HEK293 (cell line): ENCODE data around the gene KRT76.

Experiments used
- CTCF ChIA-PET: fragments of 350-600 bp; formaldehyde crosslinking; extraction: SDS; loops from one replicate; lab custom pipeline; 2021; ENCODE audit warnings: antibody characterized with exemption; lab: Yijun Ruan, JAX
- POLR2A ChIA-PET: fragments of 300-600 bp; formaldehyde crosslinking; extraction: SDS; loops from one replicate; lab custom pipeline; 2020; ENCODE audit warnings: antibody characterized with exemption, inconsistent platforms; lab: Yijun Ruan, JAX
- H3K27ac ChIP-seq: fragments of 200-500 bp; sonication (Bioruptor generic); 2 replicates; pipeline ENCODE4 v1.5.1; 2014; ENCODE audit warnings: low read depth, low read length, control low read depth, inconsistent platforms; ENCODE audit errors: extremely low read depth
- H3K36me3 ChIP-seq, 2 experiments: fragments of 200-500 bp in 1 of 2; sonication (Bioruptor generic) in 1 of 2; 1 replicate in 1 of 2; 2 replicates in 1 of 2; pipeline ENCODE4 v1.5.1; 2014 to 2017; ENCODE audit warnings: inconsistent platforms in 2 of 2, low read length in 2 of 2; ENCODE audit not compliant: control insufficient read depth in 2 of 2, insufficient read depth in 1 of 2
- H3K4me1 ChIP-seq: fragments of 200-500 bp; sonication (Bioruptor generic); 2 replicates; pipeline ENCODE4 v1.5.1; 2014; ENCODE audit warnings: mild to moderate bottlenecking, low read length, inconsistent platforms; ENCODE audit not compliant: control insufficient read depth, insufficient read depth
- H3K4me3 ChIP-seq: 2 replicates; pipeline ENCODE4 v1.5.1; 2011; ENCODE audit warnings: low read depth, mild to moderate bottlenecking, control low read depth, low read length, moderate library complexity
- H3K9me3 ChIP-seq: fragments of 200-500 bp; sonication (Bioruptor generic); 2 replicates; pipeline ENCODE4 v1.5.1; 2014; ENCODE audit warnings: low read depth, low read length, inconsistent platforms; ENCODE audit not compliant: control insufficient read depth, insufficient read depth
- GLI4 ChIP-seq: fragments of 450-650 bp; formaldehyde crosslinking; IDR thresholded peaks from 2 replicates; pipeline ENCODE4 v1.5.1; 2016; ENCODE audit warnings: missing biosample characterization, missing genetic modification characterization
- HOXD13 ChIP-seq: sonication (generic); formaldehyde crosslinking; IDR thresholded peaks from 2 replicates; pipeline ENCODE4 v1.8.0; 2022; ENCODE audit warnings: missing genetic modification reagents, borderline replicate concordance
- MZF1 ChIP-seq: fragments of 450-650 bp; formaldehyde crosslinking; IDR thresholded peaks from 2 replicates; pipeline ENCODE4 v1.5.1; 2017; ENCODE audit warnings: missing biosample characterization, missing genetic modification characterization, borderline replicate concordance
- ZBTB17 ChIP-seq: fragments of 450-650 bp; formaldehyde crosslinking; IDR thresholded peaks from 2 replicates; pipeline ENCODE4 v1.5.1; 2016; ENCODE audit warnings: missing biosample characterization, missing genetic modification characterization
- ZNF16 ChIP-seq: fragments of 450-650 bp; formaldehyde crosslinking; IDR thresholded peaks from 2 replicates; pipeline ENCODE4 v1.5.1; 2016; ENCODE audit warnings: low read depth, missing biosample characterization, missing genetic modification characterization
- ZNF19 ChIP-seq: fragments of 450-650 bp; formaldehyde crosslinking; IDR thresholded peaks from 2 replicates; pipeline ENCODE4; 2016; ENCODE audit warnings: missing biosample characterization, missing genetic modification characterization, low read depth
- ZNF239 ChIP-seq: fragments of 450-650 bp; formaldehyde crosslinking; IDR thresholded peaks from 2 replicates; pipeline ENCODE4 v1.5.1; 2016; ENCODE audit warnings: missing biosample characterization, missing genetic modification characterization
- ZNF404 ChIP-seq: fragments of 450-650 bp; formaldehyde crosslinking; IDR thresholded peaks from 2 replicates; pipeline ENCODE4 v1.5.1; 2017; ENCODE audit warnings: missing biosample characterization, missing genetic modification characterization
- ZNF510 ChIP-seq: fragments of 450-650 bp; formaldehyde crosslinking; IDR thresholded peaks from 2 replicates; pipeline ENCODE4 v1.5.1; 2018; ENCODE audit warnings: mild to moderate bottlenecking, missing genetic modification characterization, missing biosample characterization; ENCODE audit not compliant: insufficient replicate concordance
- ZNF548 ChIP-seq: fragments of 450-650 bp; formaldehyde crosslinking; IDR thresholded peaks from 2 replicates; pipeline ENCODE4 v1.5.1; 2016; ENCODE audit warnings: missing biosample characterization, missing genetic modification characterization
- ZNF561 ChIP-seq: fragments of 450-650 bp; IDR thresholded peaks from 2 replicates; pipeline ENCODE4 v1.5.1; 2018; ENCODE audit warnings: missing biosample characterization, missing genetic modification characterization, borderline replicate concordance
- ZNF624 ChIP-seq: fragments of 450-650 bp; formaldehyde crosslinking; IDR thresholded peaks from 2 replicates; pipeline ENCODE4 v1.5.1; 2017; ENCODE audit warnings: missing biosample characterization, missing genetic modification characterization
- ZNF626 ChIP-seq: fragments of 450-650 bp; sonication (Bioruptor Pico); formaldehyde crosslinking; IDR thresholded peaks from 2 replicates; pipeline ENCODE4 v1.5.1; 2018; ENCODE audit warnings: missing biosample characterization, missing genetic modification characterization, inconsistent platforms
- ZNF654 ChIP-seq: fragments of 450-650 bp; formaldehyde crosslinking; IDR thresholded peaks from 2 replicates; pipeline ENCODE4 v1.5.1; 2016; ENCODE audit warnings: low read depth, missing biosample characterization, missing genetic modification characterization
- ZNF660 ChIP-seq: fragments of 450-650 bp; IDR thresholded peaks from 2 replicates; pipeline ENCODE4 v1.5.1; 2018; ENCODE audit warnings: missing biosample characterization, mild to moderate bottlenecking, missing genetic modification characterization
- ZNF747 ChIP-seq: fragments of 450-650 bp; formaldehyde crosslinking; IDR thresholded peaks from 2 replicates; pipeline ENCODE4 v1.5.1; 2016; ENCODE audit warnings: missing biosample characterization, missing genetic modification characterization
- ZNF768 ChIP-seq: fragments of 450-650 bp; formaldehyde crosslinking; IDR thresholded peaks from 2 replicates; pipeline ENCODE4 v1.5.1; 2018; ENCODE audit warnings: missing biosample characterization, mild to moderate bottlenecking, missing genetic modification characterization
- ZNF830 ChIP-seq: fragments of 450-650 bp; IDR thresholded peaks from 2 replicates; pipeline ENCODE4 v1.5.0; 2018; ENCODE audit warnings: missing biosample characterization, missing genetic modification characterization, low read depth, mild to moderate bottlenecking, moderate library complexity
- ZSCAN30 ChIP-seq: fragments of 450-650 bp; IDR thresholded peaks from 2 replicates; pipeline ENCODE4 v1.5.1; 2018; ENCODE audit warnings: missing biosample characterization, mild to moderate bottlenecking, missing genetic modification characterization, moderate library complexity
- TF ChIP-seq, protein P1 (sequence below): fragments of 450-650 bp; formaldehyde crosslinking; IDR thresholded peaks from 2 replicates; pipeline ENCODE4 v1.5.1; 2016; ENCODE audit warnings: missing biosample characterization, missing genetic modification characterization
- TF ChIP-seq, protein P2 (sequence below): fragments of 450-650 bp; formaldehyde crosslinking; IDR thresholded peaks from 2 replicates; pipeline ENCODE4 v1.5.1; 2016; ENCODE audit warnings: missing biosample characterization, missing genetic modification characterization

KRT76 gene

GRCh38 chr12:52820521-52820920, 43.4 kb upstream of the KRT76 start:
- H3K4me3 ChIP-seq: no peak overlapping the region
- CTCF ChIA-PET: interaction anchor here (1.2 to 1.4 kb wide), 2 partner anchors 45 to 59 kb away, joined by 6 to 9 read pairs; no protein-coding TSS in a partner anchor
- TF ChIP-seq ZNF830 (tag by site-specific recombination) (no peak), ZNF404 (tag by site-specific recombination) (no peak), MZF1 (tag by site-specific recombination) (no peak), ZNF747 (no peak)
- H3K27ac ChIP-seq: no peak overlapping the region
- no peaks in the 10 kb centered on the region for H3K9me3 ChIP-seq
- H3K36me3 ChIP-seq: no peaks in the 10 kb centered on the region
- POLR2A ChIA-PET: no interaction called here
- no peaks in the 10 kb centered on the region for H3K4me1 ChIP-seq

DNA sequence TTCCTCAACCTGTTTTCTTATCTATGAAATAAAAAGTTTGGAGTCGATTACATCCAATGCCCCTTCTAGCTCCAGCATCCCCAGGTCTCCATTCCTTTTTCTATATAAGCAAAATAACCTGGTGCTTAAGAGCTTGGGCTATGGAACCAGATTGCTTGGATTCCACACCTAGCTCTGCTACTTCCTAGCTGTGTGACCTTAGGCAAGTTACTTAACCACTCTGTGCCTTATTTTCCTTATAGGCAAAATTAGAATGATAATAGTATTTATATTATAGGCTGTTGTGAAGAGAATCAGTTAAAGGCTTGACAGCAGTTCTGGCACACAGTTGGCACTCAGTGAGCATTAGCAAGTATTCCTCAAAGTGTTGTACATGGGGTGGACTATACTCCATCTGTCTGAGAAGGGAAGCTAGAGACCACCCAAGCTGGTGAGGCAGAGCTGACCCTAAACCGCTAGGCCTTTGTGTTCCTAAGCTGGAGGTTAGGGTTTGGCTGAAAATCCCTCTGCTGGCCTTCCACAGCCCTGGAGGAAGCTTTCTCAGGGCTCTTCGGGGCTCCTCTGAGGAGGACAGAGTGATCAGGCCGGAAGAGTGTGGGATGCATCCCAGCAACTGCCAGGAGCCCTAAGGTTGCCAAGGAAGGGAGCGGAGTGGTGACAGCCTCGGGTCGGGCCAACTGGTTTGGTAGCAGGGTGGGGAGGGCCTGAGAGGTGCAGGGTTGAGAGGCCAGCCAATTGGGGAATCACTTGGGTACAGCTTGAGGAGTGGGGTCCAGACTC, 42.8 kb upstream of the KRT76 start:
- Histone ChIP-seq H3K4me1 (no peaks in the 10 kb centered on the region), H3K36me3 (no peaks in the 10 kb centered on the region), H3K9me3 (no peaks in the 10 kb centered on the region), H3K27ac (no peak overlapping the region), H3K4me3 (no peak overlapping the region)
- CTCF ChIA-PET: interaction anchor here (0.6 to 1.4 kb wide), 4 partner anchors 26 to 153 kb away, joined by 4 to 9 read pairs (median 6); no protein-coding TSS in a partner anchor
- no peak for TF ChIP-seq GLI4
- no peak for TF ChIP-seq ZNF654 (tag by site-specific recombination)
- TF ChIP-seq ZNF561 (tag by site-specific recombination): no peak
- no peak for TF ChIP-seq ZBTB17
- no peak for TF ChIP-seq HOXD13
- TF ChIP-seq ZNF768 (tag by site-specific recombination): peak; percentile 72
- POLR2A ChIA-PET: no interaction called here

- Histone ChIP-seq H3K36me3 (no peaks in the 10 kb centered on the region), H3K9me3 (no peaks in the 10 kb centered on the region), H3K4me3 (no peak overlapping the region), H3K4me1 (no peaks in the 10 kb centered on the region), H3K27ac (no peak overlapping the region)
- TF ChIP-seq ZNF626 (tag by site-specific recombination) (no peak), ZNF548 (no peak), ZNF239 (no peak), ZNF510 (tag by site-specific recombination) (no peak), ZNF16 (tag by site-specific recombination) (no peak), ZSCAN30 (no peak), ZNF660 (tag by site-specific recombination) (no peak), ZNF768 (tag by site-specific recombination) (no peak), ZNF624 (tag by site-specific recombination) (no peak), ZNF19 (tag by site-specific recombination) (no peak)
- TF ChIP-seq, protein P1, sequence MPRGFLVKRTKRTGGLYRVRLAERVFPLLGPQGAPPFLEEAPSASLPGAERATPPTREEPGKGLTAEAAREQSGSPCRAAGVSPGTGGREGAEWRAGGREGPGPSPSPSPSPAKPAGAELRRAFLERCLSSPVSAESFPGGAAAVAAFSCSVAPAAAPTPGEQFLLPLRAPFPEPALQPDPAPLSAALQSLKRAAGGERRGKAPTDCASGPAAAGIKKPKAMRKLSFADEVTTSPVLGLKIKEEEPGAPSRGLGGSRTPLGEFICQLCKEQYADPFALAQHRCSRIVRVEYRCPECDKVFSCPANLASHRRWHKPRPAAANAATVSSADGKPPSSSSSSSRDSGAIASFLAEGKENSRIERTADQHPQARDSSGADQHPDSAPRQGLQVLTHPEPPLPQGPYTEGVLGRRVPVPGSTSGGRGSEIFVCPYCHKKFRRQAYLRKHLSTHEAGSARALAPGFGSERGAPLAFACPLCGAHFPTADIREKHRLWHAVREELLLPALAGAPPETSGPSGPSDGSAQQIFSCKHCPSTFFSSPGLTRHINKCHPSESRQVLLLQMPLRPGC: no peak
- TF ChIP-seq, protein P2, sequence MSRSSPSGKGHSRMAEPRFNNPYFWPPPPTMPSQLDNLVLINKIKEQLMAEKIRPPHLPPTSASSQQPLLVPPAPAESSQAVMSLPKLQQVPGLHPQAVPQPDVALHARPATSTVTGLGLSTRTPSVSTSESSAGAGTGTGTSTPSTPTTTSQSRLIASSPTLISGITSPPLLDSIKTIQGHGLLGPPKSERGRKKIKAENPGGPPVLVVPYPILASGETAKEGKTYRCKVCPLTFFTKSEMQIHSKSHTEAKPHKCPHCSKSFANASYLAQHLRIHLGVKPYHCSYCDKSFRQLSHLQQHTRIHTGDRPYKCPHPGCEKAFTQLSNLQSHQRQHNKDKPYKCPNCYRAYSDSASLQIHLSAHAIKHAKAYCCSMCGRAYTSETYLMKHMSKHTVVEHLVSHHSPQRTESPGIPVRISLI: no peak
- ChIA-PET POLR2A (no interaction called here), CTCF (interaction anchor here (0.6 to 1.4 kb wide), 3 partner anchors 25 to 152 kb away, joined by 4 to 6 read pairs (median 5); no protein-coding TSS in a partner anchor)
These were observed 41.8 kb upstream of the KRT76 start for GRCh38 chr12:52818887-52819420.
